Cardiac muscle cell (in vitro differentiated cells and primary cell): Measurements from ENCODE around the gene NBEAL2. TPM values are rescaled to one million over a fixed set of nuclear protein-coding genes. Genes with fewer than 3 reads are reported as not detected.
A peak's percentile ranks its signal among the peaks of the same experiment; 100 is the strongest.

ENCODE experiments used
- DNase-seq, 2 donors: peaks; one replicate each; pipeline versions ENCODE4 v3.0.0 to v3.0.0-alpha.2; 2010 to 2017; ENCODE audit warnings: low read depth in 1 of 2, low spot score in 1 of 2
- H3K27ac ChIP-seq: fragments of 200-600 bp; sonication (generic); 2 replicates; pipeline ENCODE4 v1.5.1; 2016
- H3K27me3 ChIP-seq: fragments of 200-600 bp; sonication (generic); 2 replicates; pipeline ENCODE4 v1.6.0; 2016; ENCODE audit warnings: control low read depth
- H3K36me3 ChIP-seq: fragments of 200-600 bp; sonication (generic); 2 replicates; pipeline ENCODE4 v1.5.1; 2016; ENCODE audit warnings: control low read depth
- H3K4me1 ChIP-seq: fragments of 200-600 bp; sonication (generic); 2 replicates; pipeline ENCODE4 v1.8.1; 2017; ENCODE audit warnings: low read depth, mild to moderate bottlenecking, mixed run types
- H3K4me3 ChIP-seq: fragments of 200-600 bp; sonication (generic); 2 replicates; pipeline ENCODE4 v1.5.1; 2016; ENCODE audit warnings: mild to moderate bottlenecking
- H3K9me3 ChIP-seq: fragments of 200-600 bp; sonication (generic); 2 replicates; pipeline ENCODE4 v1.5.1; 2017; ENCODE audit warnings: low read depth, mild to moderate bottlenecking, control low read depth
- CTCF ChIP-seq: IDR thresholded peaks from 2 replicates; pipeline ENCODE4 v1.5.1; 2012; ENCODE audit warnings: low read depth, mild to moderate bottlenecking, low read length
- polyA plus RNA-seq: library from polyadenylated mRNA; unstranded; fragments of >200 nt; fragmentation: Nextera tagmentation; extraction: Ambion mirVana; gene quantifications from 2 replicates; pipeline ENCODE4 v1.2.1, GENCODE V29; 2016
- total RNA-seq: library from RNA; depleted of rRNA; stranded (reverse); fragments of >200 nt; gene quantifications from 2 replicates; pipeline ENCODE4 v1.2.3, GENCODE V29; 2016

Gene NBEAL2
- total and polyA plus RNA-seq, 2 experiments from 2014 or later: 8.3 to 10.6 TPM

DNA sequence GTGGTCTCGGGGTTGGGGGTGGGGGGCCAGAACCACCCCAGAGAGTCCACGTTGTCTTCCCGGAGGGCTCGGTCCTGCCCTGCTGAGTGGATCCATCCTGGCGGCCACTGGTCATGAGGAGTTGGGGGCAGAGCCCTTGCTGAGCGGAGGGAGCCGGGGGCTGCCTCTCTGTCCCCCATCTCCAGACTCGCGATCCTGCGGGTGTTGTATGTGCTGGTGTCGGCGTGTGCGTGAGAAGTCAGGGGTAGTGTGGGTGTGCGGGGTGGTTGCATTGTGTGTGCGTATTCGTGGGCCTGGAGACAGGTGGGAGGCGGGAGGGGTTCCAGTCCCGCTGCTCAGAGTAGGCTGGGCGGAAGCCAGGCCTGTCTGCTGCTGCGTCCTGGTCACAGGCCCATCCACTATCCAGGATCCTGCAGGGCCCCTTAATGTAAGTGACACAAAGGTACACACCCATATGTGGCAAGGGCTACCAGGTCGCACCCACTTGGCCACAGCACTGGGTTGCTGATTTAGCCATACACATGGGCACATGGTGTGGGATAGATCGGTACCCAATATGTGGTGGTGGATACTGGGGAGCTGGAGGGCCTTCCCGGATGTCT is 30.7 kb downstream of the NBEAL2 start:
- H3K4me1 ChIP-seq: no peaks in the 10 kb centered on the region
- no peaks in the 10 kb centered on the region for H3K9me3 ChIP-seq
- no peaks in the 10 kb centered on the region for H3K36me3 ChIP-seq
- peak overlapping the region; percentile 19 for H3K4me3 ChIP-seq
- peak overlapping the region; percentile 73 for H3K27ac ChIP-seq
- peak; percentile 1 for TF ChIP-seq CTCF
- no peaks in the 10 kb centered on the region for H3K27me3 ChIP-seq
- DNase-seq: no peak

GRCh38 chr3:47010910-47011309 is 31.4 kb downstream of the NBEAL2 start:
- Histone ChIP-seq H3K4me3 (no peak overlapping the region), H3K27ac (no peak overlapping the region), H3K36me3 (no peaks in the 10 kb centered on the region), H3K27me3 (no peaks in the 10 kb centered on the region), H3K4me1 (no peaks in the 10 kb centered on the region), H3K9me3 (no peaks in the 10 kb centered on the region)
- no peak for DNase-seq
- no peak for TF ChIP-seq CTCF

GRCh38 chr3:47011371-47011770 is 31.9 kb downstream of the NBEAL2 start:
- no peak for TF ChIP-seq CTCF
- no peaks in the 10 kb centered on the region for H3K27me3 ChIP-seq
- H3K36me3 ChIP-seq: peaks cover 3% of the 10 kb centered on the region
- no peak for DNase-seq
- no peaks in the 10 kb centered on the region for H3K4me1 ChIP-seq
- no peaks in the 10 kb centered on the region for H3K9me3 ChIP-seq
- H3K27ac ChIP-seq: no peak overlapping the region
- no peak overlapping the region for H3K4me3 ChIP-seq

DNA sequence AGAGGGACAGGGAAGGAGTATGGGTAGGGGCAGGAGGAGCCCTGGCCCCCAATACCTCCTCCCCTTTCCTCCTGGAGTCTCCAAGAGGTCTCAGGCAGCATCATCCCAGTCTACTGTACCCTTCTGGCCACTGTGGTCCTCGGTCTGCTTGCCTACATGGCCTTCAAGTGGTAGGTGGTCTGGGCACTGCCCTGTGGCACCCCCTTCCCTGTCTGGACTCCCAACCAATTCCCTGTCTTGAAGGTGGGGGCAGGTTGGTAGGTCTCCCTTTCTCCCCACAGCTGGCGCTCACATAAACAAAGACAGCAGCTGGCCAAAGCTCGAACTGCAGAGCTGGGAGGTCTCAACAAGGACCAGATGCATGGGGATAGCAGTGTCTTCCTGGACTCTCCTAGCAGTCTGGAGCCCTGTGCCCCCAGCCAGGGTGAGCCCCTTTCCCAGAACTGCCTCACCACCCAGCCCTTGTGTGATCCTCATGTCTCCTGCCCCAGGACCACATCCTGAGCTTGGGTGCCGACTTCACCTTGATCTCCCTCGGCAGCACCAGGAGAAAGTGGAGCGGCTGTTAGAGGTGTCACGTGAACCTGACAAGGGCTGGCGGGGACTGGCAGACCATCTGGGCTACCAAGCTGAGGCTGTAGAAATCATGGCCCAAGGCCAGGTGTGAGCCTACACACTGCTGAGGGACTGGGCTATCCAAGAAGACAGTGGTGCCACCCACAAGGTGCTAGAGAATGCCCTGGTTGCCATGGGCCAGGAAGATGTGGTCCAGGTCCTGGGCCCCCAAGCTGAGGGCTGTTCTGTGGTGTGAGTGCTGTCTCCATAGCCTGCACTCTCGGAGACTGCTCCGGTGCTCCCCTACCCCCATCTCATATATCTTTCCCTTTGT is 33.1 kb downstream of the NBEAL2 start:
- H3K27ac ChIP-seq: no peak overlapping the region
- no peaks in the 10 kb centered on the region for H3K27me3 ChIP-seq
- H3K4me1 ChIP-seq: no peaks in the 10 kb centered on the region
- TF ChIP-seq CTCF: no peak
- no peak overlapping the region for H3K4me3 ChIP-seq
- H3K36me3 ChIP-seq: peaks cover 9% of the 10 kb centered on the region
- DNase-seq: no peak
- no peaks in the 10 kb centered on the region for H3K9me3 ChIP-seq

DNA sequence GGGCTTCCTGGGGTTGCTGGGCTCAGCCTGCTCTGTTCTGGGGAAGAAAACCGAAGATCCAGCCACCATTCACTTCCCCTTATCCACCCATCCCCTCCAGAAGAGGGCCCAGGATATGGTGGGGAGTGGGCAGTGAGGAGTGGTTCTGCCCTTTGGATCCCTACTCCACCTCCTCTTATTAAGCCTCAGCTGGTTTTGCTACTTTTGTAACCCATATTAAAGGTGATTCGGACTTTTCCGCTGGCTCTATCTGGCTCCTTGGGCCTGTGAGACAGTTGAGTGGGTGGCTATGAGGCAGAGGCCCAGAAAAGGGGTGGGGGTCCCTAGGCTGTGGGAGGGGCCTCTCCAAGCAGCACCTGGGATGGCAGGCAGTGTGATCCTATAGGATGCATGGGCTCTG is 33.8 kb downstream of the NBEAL2 start:
- no peak for TF ChIP-seq CTCF
- Histone ChIP-seq H3K27ac (no peak overlapping the region), H3K4me3 (no peak overlapping the region), H3K4me1 (no peaks in the 10 kb centered on the region), H3K27me3 (no peaks in the 10 kb centered on the region), H3K36me3 (peaks cover 9% of the 10 kb centered on the region), H3K9me3 (no peaks in the 10 kb centered on the region)
- no peak for DNase-seq
